Measurements from ENCODE around the gene PRKG1. TPM values are rescaled to one million over a fixed set of nuclear protein-coding genes. Genes with fewer than 3 reads are reported as not detected.

The PRKG1 gene
- total and polyA plus RNA-seq, 2 of the 8 experiments (the other 6 are each of a cell fraction or from before 2014, with no cell fraction given) = 4.2 to 15.2 TPM

DNA sequence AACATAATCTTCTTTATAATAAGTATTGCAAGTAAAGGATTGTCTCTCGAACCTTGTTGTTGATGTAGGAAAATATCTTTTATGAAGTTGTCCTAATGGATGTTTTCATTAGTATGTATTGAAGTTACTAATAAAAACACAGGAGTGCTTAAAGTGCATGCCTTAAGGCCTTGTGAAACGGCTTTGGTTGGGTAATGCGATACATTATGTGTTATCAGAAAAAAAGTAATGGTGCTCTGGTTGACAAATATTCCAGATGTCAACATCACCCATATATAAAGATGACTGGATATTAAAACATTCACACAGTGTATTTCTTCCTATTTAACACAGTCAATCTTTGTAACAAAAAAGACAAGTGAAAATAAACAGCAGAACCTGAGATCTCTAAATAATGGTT lies 310.7 kb downstream of the PRKG1 start (continued):
- TF ChIP-seq, protein P1, sequence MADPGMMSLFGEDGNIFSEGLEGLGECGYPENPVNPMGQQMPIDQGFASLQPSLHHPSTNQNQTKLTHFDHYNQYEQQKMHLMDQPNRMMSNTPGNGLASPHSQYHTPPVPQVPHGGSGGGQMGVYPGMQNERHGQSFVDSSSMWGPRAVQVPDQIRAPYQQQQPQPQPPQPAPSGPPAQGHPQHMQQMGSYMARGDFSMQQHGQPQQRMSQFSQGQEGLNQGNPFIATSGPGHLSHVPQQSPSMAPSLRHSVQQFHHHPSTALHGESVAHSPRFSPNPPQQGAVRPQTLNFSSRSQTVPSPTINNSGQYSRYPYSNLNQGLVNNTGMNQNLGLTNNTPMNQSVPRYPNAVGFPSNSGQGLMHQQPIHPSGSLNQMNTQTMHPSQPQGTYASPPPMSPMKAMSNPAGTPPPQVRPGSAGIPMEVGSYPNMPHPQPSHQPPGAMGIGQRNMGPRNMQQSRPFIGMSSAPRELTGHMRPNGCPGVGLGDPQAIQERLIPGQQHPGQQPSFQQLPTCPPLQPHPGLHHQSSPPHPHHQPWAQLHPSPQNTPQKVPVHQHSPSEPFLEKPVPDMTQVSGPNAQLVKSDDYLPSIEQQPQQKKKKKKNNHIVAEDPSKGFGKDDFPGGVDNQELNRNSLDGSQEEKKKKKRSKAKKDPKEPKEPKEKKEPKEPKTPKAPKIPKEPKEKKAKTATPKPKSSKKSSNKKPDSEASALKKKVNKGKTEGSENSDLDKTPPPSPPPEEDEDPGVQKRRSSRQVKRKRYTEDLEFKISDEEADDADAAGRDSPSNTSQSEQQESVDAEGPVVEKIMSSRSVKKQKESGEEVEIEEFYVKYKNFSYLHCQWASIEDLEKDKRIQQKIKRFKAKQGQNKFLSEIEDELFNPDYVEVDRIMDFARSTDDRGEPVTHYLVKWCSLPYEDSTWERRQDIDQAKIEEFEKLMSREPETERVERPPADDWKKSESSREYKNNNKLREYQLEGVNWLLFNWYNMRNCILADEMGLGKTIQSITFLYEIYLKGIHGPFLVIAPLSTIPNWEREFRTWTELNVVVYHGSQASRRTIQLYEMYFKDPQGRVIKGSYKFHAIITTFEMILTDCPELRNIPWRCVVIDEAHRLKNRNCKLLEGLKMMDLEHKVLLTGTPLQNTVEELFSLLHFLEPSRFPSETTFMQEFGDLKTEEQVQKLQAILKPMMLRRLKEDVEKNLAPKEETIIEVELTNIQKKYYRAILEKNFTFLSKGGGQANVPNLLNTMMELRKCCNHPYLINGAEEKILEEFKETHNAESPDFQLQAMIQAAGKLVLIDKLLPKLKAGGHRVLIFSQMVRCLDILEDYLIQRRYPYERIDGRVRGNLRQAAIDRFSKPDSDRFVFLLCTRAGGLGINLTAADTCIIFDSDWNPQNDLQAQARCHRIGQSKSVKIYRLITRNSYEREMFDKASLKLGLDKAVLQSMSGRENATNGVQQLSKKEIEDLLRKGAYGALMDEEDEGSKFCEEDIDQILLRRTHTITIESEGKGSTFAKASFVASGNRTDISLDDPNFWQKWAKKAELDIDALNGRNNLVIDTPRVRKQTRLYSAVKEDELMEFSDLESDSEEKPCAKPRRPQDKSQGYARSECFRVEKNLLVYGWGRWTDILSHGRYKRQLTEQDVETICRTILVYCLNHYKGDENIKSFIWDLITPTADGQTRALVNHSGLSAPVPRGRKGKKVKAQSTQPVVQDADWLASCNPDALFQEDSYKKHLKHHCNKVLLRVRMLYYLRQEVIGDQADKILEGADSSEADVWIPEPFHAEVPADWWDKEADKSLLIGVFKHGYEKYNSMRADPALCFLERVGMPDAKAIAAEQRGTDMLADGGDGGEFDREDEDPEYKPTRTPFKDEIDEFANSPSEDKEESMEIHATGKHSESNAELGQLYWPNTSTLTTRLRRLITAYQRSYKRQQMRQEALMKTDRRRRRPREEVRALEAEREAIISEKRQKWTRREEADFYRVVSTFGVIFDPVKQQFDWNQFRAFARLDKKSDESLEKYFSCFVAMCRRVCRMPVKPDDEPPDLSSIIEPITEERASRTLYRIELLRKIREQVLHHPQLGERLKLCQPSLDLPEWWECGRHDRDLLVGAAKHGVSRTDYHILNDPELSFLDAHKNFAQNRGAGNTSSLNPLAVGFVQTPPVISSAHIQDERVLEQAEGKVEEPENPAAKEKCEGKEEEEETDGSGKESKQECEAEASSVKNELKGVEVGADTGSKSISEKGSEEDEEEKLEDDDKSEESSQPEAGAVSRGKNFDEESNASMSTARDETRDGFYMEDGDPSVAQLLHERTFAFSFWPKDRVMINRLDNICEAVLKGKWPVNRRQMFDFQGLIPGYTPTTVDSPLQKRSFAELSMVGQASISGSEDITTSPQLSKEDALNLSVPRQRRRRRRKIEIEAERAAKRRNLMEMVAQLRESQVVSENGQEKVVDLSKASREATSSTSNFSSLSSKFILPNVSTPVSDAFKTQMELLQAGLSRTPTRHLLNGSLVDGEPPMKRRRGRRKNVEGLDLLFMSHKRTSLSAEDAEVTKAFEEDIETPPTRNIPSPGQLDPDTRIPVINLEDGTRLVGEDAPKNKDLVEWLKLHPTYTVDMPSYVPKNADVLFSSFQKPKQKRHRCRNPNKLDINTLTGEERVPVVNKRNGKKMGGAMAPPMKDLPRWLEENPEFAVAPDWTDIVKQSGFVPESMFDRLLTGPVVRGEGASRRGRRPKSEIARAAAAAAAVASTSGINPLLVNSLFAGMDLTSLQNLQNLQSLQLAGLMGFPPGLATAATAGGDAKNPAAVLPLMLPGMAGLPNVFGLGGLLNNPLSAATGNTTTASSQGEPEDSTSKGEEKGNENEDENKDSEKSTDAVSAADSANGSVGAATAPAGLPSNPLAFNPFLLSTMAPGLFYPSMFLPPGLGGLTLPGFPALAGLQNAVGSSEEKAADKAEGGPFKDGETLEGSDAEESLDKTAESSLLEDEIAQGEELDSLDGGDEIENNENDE (IDR thresholded peaks at IDR 0.05; ENCODE audit: insufficient replicate concordance, low read length) = no peak
- TF ChIP-seq RBBP5 (IDR thresholded peaks at IDR 0.05; ENCODE audit: borderline replicate concordance, low read depth, low read length) = no peak

All from H1 (cell line).